Hematopoietic multipotent progenitor cell treated with erythropoietin and hydrocortisone succinate and interleukin-3 and kit ligand, for 17 days (in vitro differentiated cells): ENCODE results near the gene ANO3.

Source experiments
- DNase-seq: peaks from one replicate; pipeline ENCODE4 v3.0.0-alpha.2; 2015; ENCODE audit warnings: low spot score

Gene ANO3

GRCh38 chr11:26493616-26494015, 161.7 kb downstream of the ANO3 start:
- no peak for DNase-seq

- no peak for DNase-seq
Measured at GRCh38 chr11:26507229-26507628, 175.3 kb downstream of the ANO3 start.

GRCh38 chr11:26510164-26510563, 178.2 kb downstream of the ANO3 start:
- no peak for DNase-seq

- no peak for DNase-seq
Measured at GRCh38 chr11:26510756-26511155, 178.8 kb downstream of the ANO3 start.

GRCh38 chr11:26512196-26512595, 180.3 kb downstream of the ANO3 start:
- no peak for DNase-seq

- no peak for DNase-seq
Measured at GRCh38 chr11:26519469-26519868, 187.5 kb downstream of the ANO3 start.

GRCh38 chr11:26522912-26523610, 191.1 kb downstream of the ANO3 start:
- no peak for DNase-seq

- DNase-seq = no peak
Measured at GRCh38 chr11:26527685-26528084, 195.8 kb downstream of the ANO3 start.

GRCh38 chr11:26537341-26537740, 205.4 kb downstream of the ANO3 start:
- DNase-seq = no peak

- DNase-seq = no peak
Measured at GRCh38 chr11:26539517-26539916, 207.6 kb downstream of the ANO3 start.

- DNase-seq = no peak
Measured at GRCh38 chr11:26541870-26542269, 209.9 kb downstream of the ANO3 start.

GRCh38 chr11:26549176-26549575, 217.2 kb downstream of the ANO3 start:
- no peak for DNase-seq

GRCh38 chr11:26550022-26550421, 218.1 kb downstream of the ANO3 start:
- DNase-seq = no peak

GRCh38 chr11:26551186-26551801, 219.4 kb downstream of the ANO3 start:
- no peak for DNase-seq

GRCh38 chr11:26553182-26553581, 221.3 kb downstream of the ANO3 start:
- DNase-seq = no peak

GRCh38 chr11:26554455-26554854, 222.5 kb downstream of the ANO3 start:
- DNase-seq = no peak

GRCh38 chr11:26556582-26556981, 224.7 kb downstream of the ANO3 start:
- DNase-seq = no peak

GRCh38 chr11:26557666-26558065, 225.7 kb downstream of the ANO3 start:
- no peak for DNase-seq

GRCh38 chr11:26558190-26558589, 226.3 kb downstream of the ANO3 start:
- DNase-seq = no peak

- no peak for DNase-seq
Measured at GRCh38 chr11:26569646-26570045, 237.7 kb downstream of the ANO3 start.

- no peak for DNase-seq
Measured at GRCh38 chr11:26571861-26572654, 240.1 kb downstream of the ANO3 start, which contains the start of gene MUC15. Gene MUC15, minus strand, starts transcription at chr11:26572263. Its CDS starts 5,169 bp downstream, at chr11:26567094.

GRCh38 chr11:26572770-26573402, 241.0 kb downstream of the ANO3 start:
- DNase-seq = no peak

GRCh38 chr11:26573896-26574295, 242.0 kb downstream of the ANO3 start:
- no peak for DNase-seq
